T-helper 2 cell treated with Interferon-gamma antibody and Interleukin-4, amounts not matched to agents 5 μg/mL and 100 μg/mL, for 36 hours (primary cell): ENCODE measurements around the gene FAM161A.

Experiments
- DNase-seq: peaks from one replicate; pipeline ENCODE4 v3.0.0; 2021; ENCODE audit warnings: low spot score
- H3K27ac Mint-ChIP-seq: one replicate; pipeline ENCODE4 v1.8.0; 2021; ENCODE audit warnings: mild to moderate bottlenecking, mixed read lengths
- H3K27me3 Mint-ChIP-seq: one replicate; pipeline ENCODE4 v1.8.0; 2021; ENCODE audit warnings: low read depth, mixed read lengths
- H3K36me3 Mint-ChIP-seq: one replicate; pipeline ENCODE4 v1.8.0; 2021; ENCODE audit warnings: low read depth, mixed read lengths
- H3K4me1 Mint-ChIP-seq: one replicate; pipeline ENCODE4 v1.8.0; 2021; ENCODE audit warnings: low read depth, mixed read lengths
- H3K4me3 Mint-ChIP-seq: one replicate; pipeline ENCODE4 v1.8.0; 2022; ENCODE audit warnings: mild to moderate bottlenecking, moderate library complexity, mixed read lengths
- H3K9me3 Mint-ChIP-seq: one replicate; pipeline ENCODE4 v1.8.0; 2021; ENCODE audit warnings: mixed read lengths

FAM161A gene

DNA sequence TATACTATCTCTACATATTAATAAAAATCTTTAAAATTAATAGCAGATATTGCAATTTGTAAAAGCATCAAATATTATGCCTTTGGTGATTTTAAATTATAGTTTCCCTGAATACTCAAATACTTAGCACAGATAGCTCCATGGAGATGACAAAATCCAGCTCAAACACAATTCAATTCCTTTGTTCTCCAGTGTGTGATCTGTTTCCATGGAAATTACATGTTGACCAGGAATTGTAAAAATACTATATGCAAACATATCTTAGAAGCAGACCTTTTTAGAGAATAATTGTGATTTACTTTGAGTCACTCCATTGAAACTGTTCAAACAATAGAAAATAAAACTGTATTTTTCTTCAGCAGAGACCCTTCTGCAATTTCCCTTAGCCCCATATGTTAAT lies 68.3 kb downstream of the FAM161A start:
- peaks cover 4% of the 10 kb centered on the region for H3K9me3 Mint-ChIP-seq
- no peak overlapping the region for H3K4me3 Mint-ChIP-seq
- H3K27ac Mint-ChIP-seq, result no peak overlapping the region
- DNase-seq, result no peak
- H3K27me3 Mint-ChIP-seq, result peaks cover 5% of the 10 kb centered on the region
- no peaks in the 10 kb centered on the region for H3K36me3 Mint-ChIP-seq
- no peaks in the 10 kb centered on the region for H3K4me1 Mint-ChIP-seq

DNA sequence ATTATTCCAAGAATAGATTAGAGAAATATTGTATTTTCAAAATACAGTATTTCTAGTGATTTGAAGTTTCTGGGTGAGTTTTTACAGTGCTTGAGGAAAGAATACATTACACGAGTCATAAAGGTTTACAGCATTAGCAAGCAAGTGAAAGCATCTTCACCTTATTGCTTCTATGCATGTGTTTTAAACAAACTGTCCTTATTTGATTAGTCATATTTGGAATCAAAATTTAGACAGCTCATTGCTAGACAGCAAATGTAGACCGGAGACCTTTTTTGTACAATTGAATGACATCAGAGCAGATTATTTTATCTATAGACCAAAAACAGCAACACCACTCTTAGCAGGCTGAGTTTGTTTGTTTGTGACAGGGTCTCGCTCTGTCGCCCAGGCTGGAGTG lies 69.2 kb downstream of the FAM161A start:
- DNase-seq, result no peak
- H3K27ac Mint-ChIP-seq, result no peak overlapping the region
- H3K27me3 Mint-ChIP-seq, result peaks cover 5% of the 10 kb centered on the region

GRCh38 chr2:61775956-61776570 lies 77.8 kb downstream of the FAM161A start:
- Mint-ChIP-seq H3K9me3 (peaks cover 10% of the 10 kb centered on the region), H3K4me3 (no peak overlapping the region), H3K27ac (no peak overlapping the region), H3K36me3 (no peaks in the 10 kb centered on the region), H3K27me3 (peaks cover 23% of the 10 kb centered on the region), H3K4me1 (no peaks in the 10 kb centered on the region)
- no peak for DNase-seq

More for the DNA sequence above, 69.2 kb downstream of the FAM161A start:
- Mint-ChIP-seq H3K36me3 (no peaks in the 10 kb centered on the region), H3K9me3 (peaks cover 10% of the 10 kb centered on the region), H3K4me3 (no peak overlapping the region), H3K4me1 (no peaks in the 10 kb centered on the region)
